ENCODE data around the gene COPB1.

- TF ChIP-seq ATF3 (IDR thresholded peaks at IDR 0.05; ENCODE audit: insufficient read depth, low read depth, low read length) (no peak), CTCF (IDR thresholded peaks at IDR 0.05; ENCODE audit: control extremely low read depth in 1 of 3, insufficient read depth in 1 of 3, low read depth in 1 of 3, low read length in 3 of 3) (no peak), CHD1 (IDR thresholded peaks at IDR 0.05; ENCODE audit: low read depth, low read length) (no peak), BACH1 (IDR thresholded peaks at IDR 0.05; ENCODE audit: low read length) (no peak), FOSL1 (IDR thresholded peaks at IDR 0.05; ENCODE audit: insufficient read depth, low read depth, low read length) (no peak), EP300 (IDR thresholded peaks at IDR 0.05; ENCODE audit: borderline replicate concordance in 1 of 2, low read depth in 2 of 2, low read length in 2 of 2) (no peak), SIX5 (IDR thresholded peaks at IDR 0.05; ENCODE audit: low read depth, low read length) (no peak), RNF2 (IDR thresholded peaks at IDR 0.05; ENCODE audit: borderline replicate concordance, low read depth, low read length, missing control alignments, poor library complexity, severe bottlenecking) (no peak), CHD2 (IDR thresholded peaks at IDR 0.05; ENCODE audit: low read length) (no peak)
Measured at GRCh38 chr11:14543260-14543659, 43.6 kb upstream of the COPB1 start.

All from H1 (cell line).